Trophoblast cell (in vitro differentiated cells and primary cell): Measurements from ENCODE around the gene SPON1.

ENCODE experiments used
- DNase-seq, 2 donors: peaks; one replicate each; pipeline ENCODE4 v3.0.0-alpha.2; 2016
- H2AFZ ChIP-seq: 2 replicates; pipeline ENCODE4 v1.6.1; 2013; ENCODE audit warnings: low read length, moderate library complexity, mild to moderate bottlenecking; ENCODE audit not compliant: insufficient read depth, poor library complexity
- H2AK5ac ChIP-seq: 2 replicates; pipeline ENCODE4 v1.6.1; 2013; ENCODE audit warnings: mild to moderate bottlenecking, low read length
- H2BK120ac ChIP-seq: 2 replicates; pipeline ENCODE4 v1.6.1; 2013; ENCODE audit warnings: low read length, mild to moderate bottlenecking, moderate library complexity; ENCODE audit not compliant: insufficient read depth, poor library complexity
- H2BK12ac ChIP-seq: 2 replicates; pipeline ENCODE4 v1.6.1; 2013; ENCODE audit warnings: mild to moderate bottlenecking, low read length, moderate library complexity
- H2BK5ac ChIP-seq: 2 replicates; pipeline ENCODE4 v1.6.1; 2013; ENCODE audit warnings: low read length, low read depth, moderate library complexity, mild to moderate bottlenecking; ENCODE audit not compliant: poor library complexity
- H3K14ac ChIP-seq: 2 replicates; pipeline ENCODE4 v1.6.1; 2013; ENCODE audit warnings: mild to moderate bottlenecking, low read length
- H3K18ac ChIP-seq: 2 replicates; pipeline ENCODE4 v1.6.1; 2013; ENCODE audit warnings: mild to moderate bottlenecking, low read length
- H3K23ac ChIP-seq: 2 replicates; pipeline ENCODE4 v1.6.1; 2013; ENCODE audit warnings: low read length
- H3K27ac ChIP-seq: 2 replicates; pipeline ENCODE4 v1.5.1; 2013; ENCODE audit warnings: low read depth, mild to moderate bottlenecking, inconsistent platforms, low read length, moderate library complexity
- H3K27me3 ChIP-seq: 2 replicates; pipeline ENCODE4 v1.6.1; 2013; ENCODE audit warnings: inconsistent platforms, mild to moderate bottlenecking, low read length, moderate library complexity; ENCODE audit not compliant: insufficient read depth
- H3K36me3 ChIP-seq, 2 experiments: 1 replicate in 1 of 2; 2 replicates in 1 of 2; pipeline ENCODE4 v1.6.1; 2013; ENCODE audit warnings: low read length in 2 of 2, mild to moderate bottlenecking in 2 of 2, moderate library complexity in 1 of 2; ENCODE audit not compliant: insufficient read depth in 2 of 2, control insufficient read depth in 1 of 2
- H3K4ac ChIP-seq: 2 replicates; pipeline ENCODE4 v1.6.1; 2013; ENCODE audit warnings: low read depth, mild to moderate bottlenecking, low read length, moderate library complexity
- H3K4me1 ChIP-seq, 2 experiments: 1 replicate in 1 of 2; 2 replicates in 1 of 2; pipeline ENCODE4 v1.6.1; 2013; ENCODE audit warnings: low read length in 2 of 2, mild to moderate bottlenecking in 2 of 2, moderate library complexity in 1 of 2; ENCODE audit not compliant: insufficient read depth in 2 of 2, control insufficient read depth in 1 of 2
- H3K4me2 ChIP-seq: 2 replicates; pipeline ENCODE4 v1.6.1; 2013; ENCODE audit warnings: inconsistent platforms, mild to moderate bottlenecking, low read length, moderate library complexity
- H3K4me3 ChIP-seq: 2 replicates; pipeline ENCODE4 v1.5.1; 2013; ENCODE audit warnings: mild to moderate bottlenecking, low read depth, low read length, inconsistent platforms
- H3K79me1 ChIP-seq: one replicate; pipeline ENCODE4 v1.6.1; 2013; ENCODE audit warnings: low read length
- H3K79me2 ChIP-seq: 2 replicates; pipeline ENCODE4 v1.6.1; 2013; ENCODE audit warnings: low read length, mild to moderate bottlenecking; ENCODE audit not compliant: control insufficient read depth, insufficient read depth, poor library complexity
- H3K9ac ChIP-seq: 2 replicates; pipeline ENCODE4 v1.6.1; 2013; ENCODE audit warnings: mild to moderate bottlenecking, low read length
- H3K9me3 ChIP-seq: 2 replicates; pipeline ENCODE4 v1.6.1; 2013; ENCODE audit warnings: low read depth, mild to moderate bottlenecking, control low read depth, inconsistent platforms, low read length; ENCODE audit not compliant: insufficient read depth
- H4K12ac ChIP-seq: 2 replicates; pipeline ENCODE4 v1.6.1; 2013; ENCODE audit warnings: low read depth, mild to moderate bottlenecking, low read length, moderate library complexity
- H4K8ac ChIP-seq: 2 replicates; pipeline ENCODE4 v1.6.1; 2013; ENCODE audit warnings: low read depth, mild to moderate bottlenecking, low read length, moderate library complexity
- H4K91ac ChIP-seq: one replicate; pipeline ENCODE4 v1.6.1; 2013; ENCODE audit warnings: low read depth, mild to moderate bottlenecking, low read length, moderate library complexity
- WGBS: extraction: QIAGEN DNeasy Blood & Tissue Kit; methylation state at CpG from one replicate; pipeline ENCODE4 v1.1.7; 2013; ENCODE audit warnings: missing lambda C conversion rate; ENCODE audit not compliant: insufficient read length, insufficient coverage; ENCODE audit errors: extremely low coverage; 5-methylcytosine and 5-hydroxymethylcytosine counted together

SPON1 gene

DNA sequence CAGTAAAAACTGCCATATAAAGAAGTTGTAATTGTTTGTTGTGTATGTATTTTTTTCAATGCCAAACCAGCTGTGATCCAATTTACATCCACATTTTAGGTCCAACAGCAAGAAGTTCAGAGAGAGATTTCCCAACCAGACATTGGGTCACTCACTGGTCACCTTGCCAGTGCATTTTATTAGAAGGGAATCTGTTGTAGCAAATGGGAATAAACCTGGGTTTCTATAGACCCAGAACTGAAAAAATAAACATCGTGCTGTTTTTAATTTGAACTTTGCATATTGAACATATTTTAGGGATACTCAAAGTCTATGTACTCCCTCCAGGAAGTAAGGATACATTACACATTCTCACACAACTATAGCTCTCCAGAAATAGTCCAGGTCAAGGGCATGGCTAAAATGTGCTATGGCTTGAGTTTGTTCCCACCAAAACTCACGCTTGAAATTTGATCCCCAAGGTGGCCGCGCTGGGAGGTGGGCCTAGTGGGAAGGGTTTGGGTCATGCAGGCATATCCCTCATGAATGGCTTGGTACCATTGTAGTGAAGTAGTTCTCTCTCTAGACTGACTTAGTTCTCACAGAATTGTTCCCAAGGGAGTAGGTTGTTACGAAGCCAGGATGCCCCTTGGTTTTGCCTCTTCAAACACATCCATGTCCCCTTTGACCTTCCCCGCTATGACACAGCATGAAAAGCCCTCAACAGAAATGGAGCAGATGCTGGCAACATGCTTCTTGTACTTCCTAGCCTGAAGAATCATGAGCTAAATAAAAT lies 305.5 kb downstream of the SPON1 start:
- Histone ChIP-seq H2AK5ac (no peak overlapping the region), H3K14ac (no peak overlapping the region), H2BK120ac (no peak overlapping the region), H3K36me3 (peaks cover 7 to 9% of the 10 kb centered on the region in 2 experiments), H3K4me3 (no peak overlapping the region), H3K79me1 (no peaks in the 10 kb centered on the region), H3K4ac (no peak overlapping the region), H3K79me2 (no peaks in the 10 kb centered on the region), H3K9me3 (no peaks in the 10 kb centered on the region), H4K8ac (no peak overlapping the region), H3K27me3 (no peaks in the 10 kb centered on the region), H3K27ac (no peak overlapping the region), H3K23ac (no peak overlapping the region), H4K91ac (no peak overlapping the region), H2BK5ac (no peak overlapping the region), H2BK12ac (no peak overlapping the region), H3K4me1 (no peaks in the 10 kb centered on the region), H3K9ac (no peak overlapping the region), H3K4me2 (no peak overlapping the region), H3K18ac (no peak overlapping the region), H2AFZ (no peak overlapping the region), H4K12ac (no peak overlapping the region)
- DNase-seq = no peak
- WGBS = no CpG with 5 or more reads among the region's 6 CpGs

DNA sequence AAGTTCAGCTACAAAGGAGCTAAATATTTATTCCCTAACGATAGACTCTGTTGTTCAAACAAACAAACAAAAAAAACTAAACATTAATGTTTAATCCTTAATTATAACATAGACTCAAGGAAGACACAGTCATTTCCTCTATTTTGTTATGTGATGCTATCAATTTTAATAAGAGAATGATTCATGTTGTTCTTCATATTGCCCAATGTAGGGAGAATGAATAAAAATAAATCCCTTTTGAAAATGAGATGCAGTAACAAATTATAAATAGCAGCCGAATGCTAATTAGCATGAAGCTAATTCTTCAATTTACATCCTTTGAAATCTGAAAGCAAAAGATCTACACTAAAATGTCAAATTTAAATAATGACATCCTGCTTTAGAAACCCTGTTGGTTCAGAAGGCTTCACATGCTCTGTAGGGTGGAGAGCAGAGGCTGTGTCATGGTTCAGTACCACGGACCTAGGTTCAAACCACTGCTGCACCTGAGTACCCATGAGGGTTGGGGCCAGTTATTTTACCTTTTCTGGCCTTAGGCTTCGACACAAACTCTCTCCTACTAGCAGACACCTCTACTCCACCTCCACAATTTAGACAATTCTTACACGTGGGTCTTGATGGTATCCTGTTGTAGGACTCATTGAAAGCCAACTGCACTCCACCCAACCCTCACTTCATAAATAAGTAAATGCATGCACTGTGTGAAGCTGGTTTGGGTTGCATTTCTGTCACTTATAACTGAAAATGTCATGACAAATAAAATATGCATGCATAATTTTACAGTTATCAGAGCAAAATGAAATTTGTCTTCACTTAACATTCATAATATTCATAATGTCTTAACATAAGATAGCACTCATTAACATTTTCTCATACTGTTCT lies 307.4 kb downstream of the SPON1 start:
- Histone ChIP-seq H3K79me2 (no peaks in the 10 kb centered on the region), H3K79me1 (no peaks in the 10 kb centered on the region), H2BK12ac (no peak overlapping the region), H3K4ac (no peak overlapping the region), H2AK5ac (no peak overlapping the region), H2BK120ac (no peak overlapping the region), H3K4me1 (peaks cover 0 to 3% of the 10 kb centered on the region in 2 experiments), H4K8ac (no peak overlapping the region), H3K14ac (no peak overlapping the region), H3K27me3 (no peaks in the 10 kb centered on the region), H3K9ac (peak overlapping the region; percentile 52), H3K4me2 (no peak overlapping the region), H4K91ac (no peak overlapping the region), H3K23ac (no peak overlapping the region), H3K4me3 (no peak overlapping the region), H3K18ac (no peak overlapping the region), H2BK5ac (no peak overlapping the region), H4K12ac (no peak overlapping the region), H3K36me3 (peaks cover 7 to 8% of the 10 kb centered on the region in 2 experiments), H2AFZ (no peak overlapping the region), H3K9me3 (no peaks in the 10 kb centered on the region), H3K27ac (no peak overlapping the region)
- no peak for DNase-seq
- WGBS = no CpG with 5 or more reads among the region's 5 CpGs

DNA sequence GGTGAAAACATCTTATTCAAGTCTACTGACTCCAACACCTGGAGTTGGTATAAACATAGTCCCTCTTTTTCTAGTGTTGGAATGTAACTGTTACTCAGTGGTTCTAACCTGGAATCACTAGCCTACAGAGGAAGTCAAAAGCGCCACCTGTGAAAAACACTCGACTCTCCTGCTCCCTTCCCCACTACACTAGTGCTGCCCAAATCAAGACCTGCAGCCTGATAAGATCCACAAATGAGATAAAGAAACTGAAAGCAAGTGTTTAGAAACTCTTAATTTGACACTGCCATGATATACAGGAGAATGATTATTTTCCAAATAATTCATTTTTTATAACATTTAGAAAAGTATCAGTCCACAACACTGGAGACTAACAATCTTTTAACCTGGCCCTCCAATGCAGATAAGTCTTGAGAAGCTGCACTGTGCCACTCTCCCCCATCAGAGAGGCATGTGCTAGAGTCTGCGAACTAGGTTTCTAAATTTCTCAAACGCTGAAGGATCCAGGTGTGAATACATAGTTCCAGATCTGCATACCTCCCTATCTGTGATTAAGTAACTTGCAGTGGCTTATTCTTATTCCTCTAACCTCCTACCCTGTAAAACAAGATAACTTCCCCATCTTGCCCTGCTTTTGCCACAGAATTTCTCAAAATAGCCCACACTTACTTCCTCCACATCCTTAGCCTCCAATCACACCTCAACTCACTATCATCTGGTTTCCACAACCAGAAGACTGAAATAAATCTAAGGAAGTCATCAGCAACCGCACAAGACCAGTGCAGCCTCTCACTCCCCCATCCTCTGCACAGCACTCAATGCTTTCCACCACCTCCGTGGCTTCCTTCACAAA lies 308.4 kb downstream of the SPON1 start:
- H3K14ac ChIP-seq = no peak overlapping the region

DNA sequence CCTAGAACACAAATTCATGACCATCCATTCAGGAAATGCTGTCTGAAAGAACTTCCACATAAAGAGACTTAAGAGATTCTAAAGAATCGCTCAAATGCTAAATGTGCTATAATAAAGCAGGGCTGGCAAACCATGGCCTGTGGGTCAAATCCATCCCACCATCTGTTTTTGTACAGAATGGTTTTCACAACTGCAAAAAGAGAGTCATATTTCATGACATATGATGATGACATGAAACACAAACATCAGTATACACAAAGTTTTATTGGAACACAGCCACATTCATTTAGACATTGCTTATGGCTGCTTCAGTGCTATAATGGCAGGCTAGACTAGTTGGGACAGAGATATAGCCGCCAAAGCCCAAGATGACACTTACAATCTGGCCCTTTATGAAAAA lies 311.4 kb downstream of the SPON1 start:
- DNase-seq = no peak
- no peak overlapping the region for H2BK120ac ChIP-seq
- no peak overlapping the region for H3K27ac ChIP-seq
- no peak overlapping the region for H2AK5ac ChIP-seq
- no peak overlapping the region for H4K91ac ChIP-seq
- H3K18ac ChIP-seq = no peak overlapping the region
- peaks cover 0 to 10% of the 10 kb centered on the region in 2 experiments for H3K36me3 ChIP-seq
- no CpG with 5 or more reads among the region's 2 CpGs for WGBS
- H3K9ac ChIP-seq = no peak overlapping the region
- peaks cover 0 to 7% of the 10 kb centered on the region in 2 experiments for H3K4me1 ChIP-seq
- no peak overlapping the region for H4K8ac ChIP-seq
- no peaks in the 10 kb centered on the region for H3K27me3 ChIP-seq
- H3K4ac ChIP-seq = no peak overlapping the region
- H3K9me3 ChIP-seq = no peaks in the 10 kb centered on the region
- no peak overlapping the region for H4K12ac ChIP-seq
- no peak overlapping the region for H3K23ac ChIP-seq
- no peaks in the 10 kb centered on the region for H3K79me1 ChIP-seq
- H2AFZ ChIP-seq = no peak overlapping the region
- no peak overlapping the region for H3K4me3 ChIP-seq
- no peak overlapping the region for H2BK5ac ChIP-seq
- H3K79me2 ChIP-seq = no peaks in the 10 kb centered on the region
- no peak overlapping the region for H2BK12ac ChIP-seq
- H3K4me2 ChIP-seq = no peak overlapping the region
- no peak overlapping the region for H3K14ac ChIP-seq

More for the DNA sequence above, 308.4 kb downstream of the SPON1 start:
- H3K9me3 ChIP-seq = no peaks in the 10 kb centered on the region
- no peak overlapping the region for H2BK12ac ChIP-seq
- no peak overlapping the region for H3K9ac ChIP-seq
- H3K27me3 ChIP-seq = no peaks in the 10 kb centered on the region
- H4K8ac ChIP-seq = no peak overlapping the region
- no peak overlapping the region for H2BK120ac ChIP-seq
- no peaks in the 10 kb centered on the region for H3K79me1 ChIP-seq
- H2BK5ac ChIP-seq = no peak overlapping the region
- H3K27ac ChIP-seq = no peak overlapping the region
- no peak overlapping the region for H3K4ac ChIP-seq
- no peak overlapping the region for H3K18ac ChIP-seq
- no peak overlapping the region for H2AK5ac ChIP-seq
- no peak overlapping the region for H4K12ac ChIP-seq
- H3K4me3 ChIP-seq = no peak overlapping the region
- no peak overlapping the region for H4K91ac ChIP-seq
- H3K4me1 ChIP-seq = peaks cover 0 to 7% of the 10 kb centered on the region in 2 experiments
- peak in 1 of 2 donors; percentile 62 for DNase-seq
- no peaks in the 10 kb centered on the region for H3K79me2 ChIP-seq
- H3K23ac ChIP-seq = no peak overlapping the region
- H3K36me3 ChIP-seq = peaks cover 0 to 5% of the 10 kb centered on the region in 2 experiments
- H2AFZ ChIP-seq = no peak overlapping the region
- H3K4me2 ChIP-seq = no peak overlapping the region
- WGBS = no CpG with 5 or more reads among the region's 6 CpGs
